UCSD-AML1 (cell line): ENCODE data around the gene AQP1.

Experiments
- DNase-seq: peaks from one replicate; lab custom pipeline; 2025; ENCODE audit not compliant: unreplicated experiment; lab: John Stamatoyannopoulos, UW

Gene AQP1

DNA sequence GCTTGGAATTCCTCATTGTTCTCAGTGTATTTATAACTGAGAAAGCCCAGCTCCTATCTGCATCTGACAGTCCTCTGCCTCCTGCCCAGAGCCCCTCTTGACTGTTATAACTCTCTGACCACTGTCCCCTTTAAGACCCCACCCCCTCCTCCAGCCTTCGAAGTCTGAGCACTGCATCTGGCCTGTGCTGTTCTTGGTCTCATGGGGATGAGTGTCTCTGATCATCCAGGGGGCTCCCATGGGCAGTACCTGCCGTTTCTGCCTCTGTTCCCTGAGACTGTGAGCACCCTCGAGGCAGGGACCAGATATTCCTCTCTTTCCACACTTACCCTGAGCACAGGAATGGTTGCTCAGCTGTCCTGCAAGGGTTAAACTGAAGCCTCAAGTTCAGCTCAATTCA is 59.8 kb downstream of the AQP1 start:
- DNase-seq = no peak

DNA sequence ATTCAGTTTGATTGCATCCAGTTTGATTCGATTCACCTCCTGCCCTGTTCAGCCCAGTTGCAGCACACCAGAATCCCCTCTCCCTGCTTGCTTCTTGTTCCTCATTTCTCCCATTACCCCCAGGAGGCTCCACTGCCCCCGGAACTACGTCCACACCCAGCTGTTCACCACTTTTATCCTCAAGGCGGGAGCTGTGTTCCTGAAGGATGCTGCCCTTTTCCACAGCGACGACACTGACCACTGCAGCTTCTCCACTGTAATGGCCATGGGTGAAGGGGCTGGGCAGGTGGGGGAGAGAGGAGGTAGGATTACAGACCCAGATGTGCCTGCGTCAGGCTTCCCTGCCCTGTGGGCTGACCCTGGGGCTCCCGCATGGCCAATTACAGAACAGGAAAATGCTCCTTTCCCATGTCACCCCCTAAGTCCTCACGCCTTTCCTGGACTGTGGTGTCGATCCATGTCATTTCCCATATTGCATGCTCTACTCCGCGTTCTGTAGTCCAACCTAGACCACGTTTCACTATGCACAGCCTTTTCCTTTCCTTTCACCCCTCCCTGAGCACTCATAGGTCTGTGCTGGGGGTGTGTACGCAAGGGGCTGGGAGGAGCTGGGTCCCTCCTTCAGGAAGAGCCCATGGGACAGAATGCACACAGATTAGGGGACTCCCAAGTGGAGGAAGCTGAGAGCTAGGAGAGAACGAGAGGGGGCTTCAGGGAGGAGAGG is 60.3 kb downstream of the AQP1 start:
- DNase-seq = no peak

DNA sequence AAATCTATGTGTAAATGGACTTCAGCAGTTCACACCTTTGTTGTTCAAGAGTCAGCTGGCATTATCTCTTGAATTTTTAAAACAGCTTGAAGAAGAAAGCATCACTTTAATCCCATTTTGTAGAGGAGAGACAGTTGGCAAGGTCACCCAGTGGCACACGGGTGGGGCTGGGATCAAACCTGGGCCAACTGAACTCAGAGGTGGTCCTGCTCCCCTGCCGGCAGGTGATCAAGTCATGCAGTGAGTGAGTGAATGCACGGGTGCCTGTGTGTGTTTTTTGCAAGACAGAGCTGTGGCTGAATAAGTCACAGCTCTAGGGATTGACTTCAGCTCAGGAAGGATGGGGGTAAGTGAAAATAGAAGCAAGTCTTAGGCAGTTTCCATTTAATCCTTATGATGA is 61.6 kb downstream of the AQP1 start:
- no peak for DNase-seq

DNA sequence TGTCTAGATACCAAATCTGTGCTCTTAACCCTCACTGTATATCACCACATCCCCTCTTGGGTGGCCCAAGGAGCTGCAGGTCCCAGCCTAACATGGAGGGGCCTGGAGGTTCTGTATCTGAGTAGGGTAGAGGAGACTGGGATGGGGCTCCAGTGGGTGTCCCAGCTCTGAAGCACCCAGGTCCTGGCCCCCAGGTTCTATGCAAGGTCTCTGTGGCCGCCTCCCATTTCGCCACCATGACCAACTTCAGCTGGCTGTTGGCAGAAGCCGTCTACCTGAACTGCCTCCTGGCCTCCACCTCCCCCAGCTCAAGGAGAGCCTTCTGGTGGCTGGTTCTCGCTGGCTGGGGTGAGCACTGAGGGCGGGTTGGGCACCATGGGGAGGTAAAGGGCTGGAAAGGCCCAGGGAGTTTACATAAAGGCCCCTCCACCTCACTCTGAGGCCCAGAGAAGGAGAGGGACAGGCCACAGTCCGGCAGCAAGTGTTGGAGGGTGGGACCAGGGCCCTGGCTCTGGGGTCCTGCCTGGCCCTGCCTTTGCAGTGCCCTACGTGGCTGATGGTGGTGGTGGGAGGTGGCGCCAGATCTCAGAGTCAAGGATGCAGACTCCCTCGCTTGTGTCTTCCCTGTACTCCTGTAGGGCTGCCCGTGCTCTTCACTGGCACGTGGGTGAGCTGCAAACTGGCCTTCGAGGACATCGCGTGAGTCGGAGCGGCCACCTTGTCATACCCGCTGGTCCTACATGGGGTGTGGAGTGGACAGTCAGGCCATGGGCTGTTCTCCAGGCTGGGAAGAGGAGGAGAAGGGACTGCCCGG is 62.3 kb downstream of the AQP1 start:
- no peak for DNase-seq

DNA sequence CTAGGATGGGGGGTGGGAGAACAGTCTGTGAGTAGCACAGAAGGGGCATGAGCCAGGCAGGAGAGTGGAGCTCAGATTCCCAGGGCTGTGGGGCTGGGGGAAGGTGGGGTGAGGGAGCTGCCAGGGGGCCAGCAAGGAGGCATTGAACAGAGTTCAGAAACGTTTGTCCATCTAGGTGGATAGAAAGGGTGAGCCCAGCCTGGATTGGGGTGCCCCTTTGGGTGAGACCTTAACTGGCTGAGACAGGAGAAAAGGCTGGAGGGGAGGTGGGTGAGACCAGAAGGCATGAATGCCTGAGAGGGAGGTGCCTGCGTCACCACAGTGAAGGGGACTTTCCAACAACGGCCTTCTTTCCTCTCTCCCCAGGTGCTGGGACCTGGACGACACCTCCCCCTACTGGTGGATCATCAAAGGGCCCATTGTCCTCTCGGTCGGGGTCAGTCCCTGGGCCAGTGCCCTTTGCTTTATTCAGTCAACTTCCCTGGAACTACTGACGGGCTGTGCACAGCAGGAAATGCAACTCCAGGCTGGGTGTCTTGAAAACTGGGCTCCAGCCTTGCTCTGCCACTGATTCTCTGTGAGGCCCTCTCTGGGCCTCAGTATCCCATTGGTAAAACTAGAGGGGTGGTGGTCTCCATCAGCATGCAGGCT is 63.1 kb downstream of the AQP1 start:
- peak; percentile 15 for DNase-seq
